MV-4-11 (cell line): Measurements from ENCODE around the gene MMADHC.

ENCODE experiments used
- DNase-seq: peaks from one replicate; lab custom pipeline; 2025; lab: John Stamatoyannopoulos, UW

MMADHC gene

DNA sequence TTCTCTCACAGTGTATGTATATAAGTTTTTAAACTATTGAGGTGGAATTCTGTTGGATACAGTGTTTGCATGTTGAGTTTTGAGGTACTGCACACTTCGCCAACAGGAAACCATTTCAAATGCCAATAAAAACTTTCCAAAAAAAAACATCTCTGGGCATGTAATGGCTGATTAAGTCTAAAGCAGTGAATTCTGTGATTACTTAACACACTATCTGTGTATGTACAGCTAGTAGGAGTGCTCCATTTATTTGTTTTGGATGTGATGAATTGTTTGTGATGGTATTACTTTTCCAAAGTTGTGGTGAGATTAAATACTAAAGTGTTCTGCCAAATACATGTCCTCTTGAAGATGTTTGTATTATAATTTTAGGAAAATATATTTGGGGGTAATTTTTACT is 31.1 kb downstream of the MMADHC start:
- no peak for DNase-seq

GRCh38 chr2:149552830-149553229 is 34.7 kb downstream of the MMADHC start:
- DNase-seq = no peak

GRCh38 chr2:149552226-149552625 is 35.3 kb downstream of the MMADHC start:
- DNase-seq = no peak

GRCh38 chr2:149544692-149545091 is 42.9 kb downstream of the MMADHC start:
- no peak for DNase-seq

DNA sequence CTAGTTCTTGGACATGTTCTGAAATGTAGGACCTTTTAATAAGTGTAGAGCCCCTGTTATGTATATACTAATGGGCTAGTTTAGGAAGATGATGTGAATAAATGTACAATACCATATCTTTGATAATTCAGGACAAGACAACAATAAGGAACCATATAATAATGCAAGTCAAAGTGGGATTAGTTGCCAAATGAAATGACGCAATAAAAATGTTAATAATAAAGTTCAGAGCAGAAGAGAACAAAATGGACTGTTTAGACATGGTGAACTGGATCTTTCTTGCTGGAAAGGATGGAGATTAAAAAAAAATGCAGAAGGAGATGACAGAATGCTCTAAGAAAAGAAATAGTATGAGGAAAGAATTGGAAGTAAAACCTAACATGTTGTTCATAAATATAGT is 43.7 kb downstream of the MMADHC start:
- no peak for DNase-seq

- DNase-seq = no peak
Measured at GRCh38 chr2:149540138-149540537, 47.4 kb downstream of the MMADHC start.

GRCh38 chr2:149538138-149538833 is 49.3 kb downstream of the MMADHC start:
- DNase-seq = no peak

GRCh38 chr2:149537092-149537726 is 50.4 kb downstream of the MMADHC start:
- no peak for DNase-seq

GRCh38 chr2:149536649-149537048 is 50.9 kb downstream of the MMADHC start:
- DNase-seq = no peak

GRCh38 chr2:149534674-149535073 is 52.9 kb downstream of the MMADHC start:
- no peak for DNase-seq

DNA sequence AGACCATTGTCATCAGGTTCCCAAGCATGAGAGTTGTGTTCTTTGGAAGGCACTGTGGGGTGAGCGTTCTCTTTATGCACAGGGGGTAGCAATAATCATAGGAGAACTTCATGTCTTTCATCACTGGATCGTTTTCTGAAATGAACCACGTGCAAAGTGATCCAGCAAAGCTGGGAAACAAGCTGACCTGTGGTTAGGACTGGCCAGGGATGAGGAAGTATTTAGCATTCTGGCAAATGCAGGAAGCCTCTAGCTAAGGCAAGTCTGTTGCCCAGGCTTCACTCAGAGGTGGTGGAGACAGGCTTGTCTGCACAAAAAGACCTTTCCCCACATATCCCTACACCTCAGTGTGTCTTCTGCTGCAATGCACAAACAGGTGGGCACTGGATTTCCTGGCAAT is 58.6 kb downstream of the MMADHC start:
- peak; percentile 21 for DNase-seq

GRCh38 chr2:149527998-149528755 is 59.4 kb downstream of the MMADHC start:
- DNase-seq = no peak

- no peak for DNase-seq
Measured at GRCh38 chr2:149526689-149527088, 60.9 kb downstream of the MMADHC start.

GRCh38 chr2:149525323-149525722 is 62.3 kb downstream of the MMADHC start:
- no peak for DNase-seq
